22Rv1 (cell line): ENCODE data around the gene PCDHGC3.

Experiments used
- CTCF ChIP-seq: fragments of 450-650 bp; IDR thresholded peaks from 2 replicates; pipeline ENCODE4 v1.5.1; 2017; ENCODE audit warnings: mild to moderate bottlenecking
- ZFX ChIP-seq: fragments of 450-650 bp; IDR thresholded peaks from 2 replicates; pipeline ENCODE4 v1.6.1; 2017; ENCODE audit warnings: antibody characterized with exemption, borderline replicate concordance

- no peak for TF ChIP-seq CTCF
- no peak for TF ChIP-seq ZFX
Measured at GRCh38 chr5:141486091-141486490, 10.3 kb downstream of the PCDHGC3 start.
